Left colon (tissue), 2 donors: Measurements from ENCODE around the gene PRDM11. TPM values are rescaled to one million over a fixed set of nuclear protein-coding genes. Genes with fewer than 3 reads are reported as not detected.
"Not testable (repeated sequence)": the region's sequence is repeated elsewhere in the genome, so short reads cannot be mapped to it uniquely, and the experiment has no call there.

Experiments
- ATAC-seq: fragments of 200-7000 bp; cut with Tn5 transposase; one replicate; pipeline ENCODE4 v1.9.1; 2020; ENCODE audit warnings: mild to moderate bottlenecking, moderate library complexity
- DNase-seq, 2 donors: peaks; one replicate each; pipeline ENCODE4 v3.0.0-alpha.2; 2020
- intact Hi-C, 2 donors: fragments of 100-400 bp; cut with DNase I in 1 of 2; cut with micrococcal nuclease in 1 of 2; formaldehyde crosslinking; loops; one replicate each; pipeline versions ENCODE4 v1.11.2 to v1.14.0; 2022; cut with DNase I, micrococcal nuclease
- total RNA-seq, 2 donors: library from RNA; stranded (reverse); fragmentation: NEBNext Ultra II Directional; extraction: Animal tissue kit (Norgen Biotek cat#: 25700); gene quantifications; one replicate each; pipeline ENCODE4 v1.2.1, GENCODE V29; 2021
- donor health status: DM: no; HTN: no; CAD: no.
- donor health status: DM: yes; HTN: yes; CAD: no.

Gene PRDM11
- total RNA-seq, 2 donors from 2014 or later: 6.6 to 9.7 TPM

DNA sequence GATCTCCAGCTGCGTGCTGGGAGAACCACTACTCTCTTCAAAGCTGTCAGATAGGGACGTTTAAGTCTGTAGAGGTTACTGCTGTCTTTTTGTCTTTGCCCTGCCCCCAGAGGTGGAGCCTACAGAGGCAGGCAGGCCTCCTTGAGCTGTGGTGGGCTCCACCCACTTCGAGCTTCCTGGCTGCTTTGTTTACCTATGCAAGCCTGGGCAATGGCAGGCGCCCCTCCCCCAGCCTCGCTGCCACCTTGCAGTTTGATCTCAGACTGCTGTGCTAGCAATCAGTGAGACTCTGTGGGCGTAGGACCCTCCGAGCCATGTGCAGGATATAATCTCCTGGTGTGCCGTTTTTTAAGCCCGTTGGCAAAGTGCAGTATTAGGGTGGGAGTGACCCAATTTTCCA lies 18.6 kb upstream of the PRDM11 start:
- DNase-seq, ATAC-seq, intact Hi-C loops: not testable (repeated sequence)

DNA sequence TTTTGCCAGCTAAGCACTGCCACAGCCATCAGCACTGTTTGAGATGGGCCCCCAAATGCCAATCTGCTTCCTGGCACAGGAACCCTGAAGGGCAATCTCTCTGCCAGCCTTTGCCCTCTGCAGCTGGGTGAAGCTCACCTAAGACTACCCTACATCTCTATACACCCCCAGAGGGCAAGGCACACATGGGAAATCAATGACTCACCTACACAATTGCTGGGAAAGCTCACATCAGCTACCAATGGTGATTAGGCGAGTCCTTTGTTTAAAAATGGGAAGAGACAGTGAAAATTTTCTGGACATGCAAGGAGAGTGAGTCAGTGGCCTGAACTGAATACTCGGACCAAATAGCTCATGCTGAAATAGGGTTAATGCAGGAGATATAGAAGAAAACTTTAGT lies 12.6 kb upstream of the PRDM11 start:
- no peak for DNase-seq

GRCh38 chr11:45141171-45141570 lies 5.3 kb upstream of the PRDM11 start:
- intact Hi-C loops: no loop called here
- DNase-seq: no peak
- no peak for ATAC-seq

More for the DNA sequence above, 12.6 kb upstream of the PRDM11 start:
- intact Hi-C loops: no loop called here
- no peak for ATAC-seq

DNA sequence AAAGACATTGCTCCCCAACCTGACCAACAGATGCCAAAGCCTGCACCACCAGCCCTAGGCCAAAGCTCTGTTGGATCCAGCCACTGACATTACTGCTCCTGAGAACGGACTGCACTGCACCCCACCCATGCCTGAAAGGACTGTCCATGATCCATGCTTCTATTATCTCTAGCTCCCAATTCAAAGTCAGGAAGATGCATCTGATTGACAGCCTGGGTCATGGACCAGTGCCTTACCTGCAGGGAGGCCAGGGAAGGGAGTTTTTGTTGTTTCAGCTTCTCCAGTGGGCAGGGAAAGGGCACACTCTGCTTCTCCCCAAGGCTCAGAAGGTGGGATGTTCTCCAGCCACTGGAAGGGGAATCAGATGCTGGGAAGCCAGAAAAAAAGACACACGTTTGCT lies 4.8 kb upstream of the PRDM11 start:
- intact Hi-C loops: no loop called here
- no peak for DNase-seq
- ATAC-seq: no peak

GRCh38 chr11:45142241-45143055 lies 4.0 kb upstream of the PRDM11 start:
- DNase-seq: no peak
- intact Hi-C loops: no loop called here
- no peak for ATAC-seq

- ATAC-seq (no peak), DNase-seq (no peak)
- intact Hi-C loops: no loop called here
Measured at GRCh38 chr11:45143494-45143893, 2.9 kb upstream of the PRDM11 start.

- intact Hi-C loops: no loop called here
- ATAC-seq: no peak
- DNase-seq: no peak
Measured at GRCh38 chr11:45144126-45145082, 2.0 kb upstream of the PRDM11 start.

DNA sequence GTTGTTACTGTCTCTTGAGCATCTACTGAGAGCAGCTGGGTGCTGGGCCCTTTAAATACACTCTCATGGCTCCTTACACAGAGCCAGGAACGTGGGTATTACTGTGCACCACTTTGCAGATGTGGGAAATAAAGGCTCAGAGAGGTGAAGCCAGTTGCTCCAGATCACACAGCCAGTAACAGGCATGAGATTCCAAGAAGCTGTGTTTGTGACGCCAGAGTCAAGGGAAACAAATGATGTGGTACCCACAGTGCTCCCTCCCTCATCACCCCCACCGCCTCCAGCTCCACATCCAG lies 1.4 kb upstream of the PRDM11 start:
- intact Hi-C loops: no loop called here
- no peak for ATAC-seq
- DNase-seq: no peak

GRCh38 chr11:45145379-45146071 lies 914 bp upstream of the PRDM11 start:
- intact Hi-C loops: no loop called here

DNA sequence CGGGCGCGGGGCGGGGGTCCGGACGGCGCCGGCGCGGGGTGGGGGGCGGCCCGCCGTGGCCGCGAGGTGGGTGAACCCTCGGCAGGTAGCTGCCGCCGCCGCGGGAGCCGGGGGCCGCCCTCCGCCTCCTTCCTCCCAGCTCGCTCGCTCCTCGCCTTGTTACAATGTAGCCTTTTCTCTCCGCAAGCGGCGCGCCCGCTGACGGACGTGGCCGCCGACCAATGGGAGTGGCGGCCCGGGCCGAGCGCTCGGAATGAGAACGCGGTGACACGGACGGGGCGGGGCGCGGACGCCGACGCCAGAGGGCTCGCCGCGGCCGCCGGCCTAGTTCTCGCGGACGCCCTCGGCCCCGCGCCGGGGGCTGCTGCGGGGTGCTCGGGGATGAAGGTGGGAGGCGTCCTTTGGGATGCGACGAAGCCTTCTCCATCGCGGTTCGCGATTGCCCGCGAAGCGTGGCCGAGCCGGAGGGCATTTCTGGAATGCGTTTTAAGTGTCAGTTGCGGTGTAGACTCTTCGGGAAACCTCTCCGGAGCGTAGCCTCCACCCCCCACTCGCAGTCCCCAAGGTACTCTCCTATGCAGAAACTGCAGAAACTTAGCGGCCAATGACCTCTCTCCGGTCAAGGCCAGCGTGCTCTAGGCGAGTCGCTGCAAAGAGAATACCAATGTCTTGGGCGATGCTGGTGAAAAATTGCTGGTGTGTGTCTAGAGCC lies 734 bp downstream of the PRDM11 start:
- peak; percentile 97 for ATAC-seq
- intact Hi-C loops: no loop called here
- DNase-seq: peak; percentile 93 to 96

More at GRCh38 chr11:45145379-45146071, 914 bp upstream of the PRDM11 start:
- peak; percentile 42 to 58 for DNase-seq
- no peak for ATAC-seq

DNA sequence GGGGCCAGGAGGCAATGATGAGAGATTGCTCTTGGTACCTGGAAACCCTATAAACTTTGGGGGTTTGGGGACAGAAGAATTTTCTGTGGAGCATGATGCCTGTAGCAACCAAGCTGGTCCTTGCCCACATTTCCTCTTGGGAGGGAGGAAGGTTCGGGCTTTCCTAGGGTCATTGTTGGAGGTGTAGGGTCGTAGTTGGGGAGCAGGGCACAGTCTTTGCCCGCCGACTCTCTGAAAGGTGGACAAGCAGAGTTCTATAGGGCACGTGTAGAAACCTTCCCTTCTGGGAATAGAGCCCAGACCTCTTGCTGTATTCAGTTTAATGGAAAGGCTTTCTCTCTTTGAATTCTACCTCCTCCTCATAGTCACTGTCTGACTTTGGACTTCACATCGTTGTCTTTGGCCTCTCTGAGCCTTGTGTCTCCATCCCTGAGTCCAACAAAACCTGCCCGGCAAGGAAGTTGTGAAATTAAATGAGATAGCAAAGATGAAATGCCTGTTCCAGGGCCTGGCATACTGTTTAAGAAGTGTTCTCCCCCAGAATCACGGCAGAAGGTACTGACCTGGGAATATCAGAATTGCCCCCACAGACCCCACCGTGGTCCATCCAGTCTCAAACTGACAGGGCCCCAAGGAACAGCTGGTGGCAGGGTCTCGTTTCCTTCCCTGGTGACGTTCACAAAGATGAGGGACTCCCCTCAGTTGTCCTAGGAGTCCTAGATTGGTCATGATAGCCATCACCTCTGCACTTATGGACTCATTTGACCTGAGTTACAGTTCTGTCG lies 1.6 kb downstream of the PRDM11 start:
- DNase-seq (no peak), ATAC-seq (no peak)
- intact Hi-C loops: no loop called here

- ATAC-seq (no peak), DNase-seq (no peak)
- intact Hi-C loops: no loop called here
Measured at GRCh38 chr11:45149483-45150056, 3.1 kb downstream of the PRDM11 start.

- DNase-seq: no peak
- intact Hi-C loops: no loop called here
- ATAC-seq: no peak
Measured at GRCh38 chr11:45150301-45150700, 3.9 kb downstream of the PRDM11 start.

DNA sequence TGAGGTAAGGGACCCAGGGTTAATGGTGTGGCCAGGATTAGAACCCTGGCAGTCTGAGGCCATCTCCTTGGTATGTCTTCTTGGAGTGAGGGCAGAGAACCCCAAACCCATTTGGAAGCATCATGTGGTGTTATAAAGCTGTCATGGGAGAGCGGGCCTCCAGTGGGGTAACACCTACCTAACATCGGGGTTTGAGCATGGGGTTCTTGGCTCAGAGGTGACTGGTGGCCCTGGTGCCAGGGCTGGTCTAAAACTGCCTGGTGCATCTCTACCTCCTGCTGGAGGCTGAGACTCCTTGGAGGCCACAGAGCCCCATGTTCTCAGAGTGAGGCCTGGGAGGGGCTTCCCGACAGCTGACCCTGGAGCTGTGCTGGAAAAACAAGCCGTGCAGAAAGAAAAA lies 4.5 kb downstream of the PRDM11 start:
- intact Hi-C loops: no loop called here
- DNase-seq: no peak
- ATAC-seq: no peak

DNA sequence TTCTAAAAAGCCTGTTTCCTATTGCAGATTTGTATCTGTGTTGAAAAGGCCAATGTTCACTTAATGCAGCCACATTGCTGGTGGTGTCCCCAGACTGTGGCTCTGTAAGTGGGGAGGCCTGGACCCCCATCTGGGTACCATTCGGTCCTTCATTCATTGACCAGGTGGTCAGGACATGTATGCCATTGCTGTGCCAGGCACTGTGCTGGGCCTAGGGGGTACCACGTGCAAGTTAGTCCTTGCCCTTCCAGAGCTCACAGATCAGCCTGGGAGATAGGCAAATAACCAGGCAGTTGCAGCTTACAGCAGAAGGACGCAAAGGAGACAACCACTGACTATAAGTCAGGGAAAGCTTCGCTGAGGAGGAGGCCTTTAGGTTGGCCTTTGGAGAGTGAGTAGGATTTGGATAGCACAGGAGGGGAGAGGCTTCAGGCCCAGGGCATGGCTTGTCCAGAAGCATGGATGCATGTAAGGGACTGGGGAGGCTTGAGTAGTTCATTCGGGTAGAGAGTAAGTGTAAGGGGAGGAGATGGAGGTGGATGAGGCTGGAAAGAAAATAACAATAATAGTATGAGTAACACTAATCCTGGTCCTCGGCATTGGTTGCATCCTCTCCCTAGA lies 5.0 kb downstream of the PRDM11 start:
- ATAC-seq (no peak), DNase-seq (no peak)
- intact Hi-C loops: no loop called here

GRCh38 chr11:45152740-45153595 lies 6.5 kb downstream of the PRDM11 start:
- DNase-seq (no peak), ATAC-seq (no peak)
- intact Hi-C loops: no loop called here

- intact Hi-C loops: no loop called here
- no peak for DNase-seq
- no peak for ATAC-seq
Measured at GRCh38 chr11:45154276-45154675, 7.8 kb downstream of the PRDM11 start.
